Amniotic stem cell (primary cell): Measurements from ENCODE around the gene VPS50.
"Not testable (repeated sequence)": the region's sequence is repeated elsewhere in the genome, so short reads cannot be mapped to it uniquely, and the experiment has no call there.

ENCODE experiments used
- DNase-seq: peaks from one replicate; lab custom pipeline; 2025; lab: John Stamatoyannopoulos, UW

The VPS50 gene

DNA sequence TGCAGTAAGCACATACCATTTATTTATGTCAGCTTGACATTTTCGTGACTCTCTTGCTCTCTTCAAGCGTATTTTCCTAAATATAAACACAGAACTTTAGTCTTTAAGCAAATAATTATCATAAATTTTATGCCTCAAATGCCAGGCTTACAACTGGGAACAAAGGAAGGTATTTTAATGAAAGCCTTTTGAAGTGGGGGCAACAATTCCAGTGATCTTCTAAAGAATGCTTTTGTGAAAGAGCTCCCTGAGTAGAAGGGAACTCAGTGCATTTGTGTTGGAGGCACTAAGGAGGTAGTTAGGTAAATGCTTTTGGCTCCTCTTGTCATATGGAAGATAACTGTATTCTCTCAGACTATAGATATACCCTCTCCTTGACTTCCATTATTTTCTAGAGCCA, 104.9 kb downstream of the VPS50 start:
- DNase-seq: no peak

DNA sequence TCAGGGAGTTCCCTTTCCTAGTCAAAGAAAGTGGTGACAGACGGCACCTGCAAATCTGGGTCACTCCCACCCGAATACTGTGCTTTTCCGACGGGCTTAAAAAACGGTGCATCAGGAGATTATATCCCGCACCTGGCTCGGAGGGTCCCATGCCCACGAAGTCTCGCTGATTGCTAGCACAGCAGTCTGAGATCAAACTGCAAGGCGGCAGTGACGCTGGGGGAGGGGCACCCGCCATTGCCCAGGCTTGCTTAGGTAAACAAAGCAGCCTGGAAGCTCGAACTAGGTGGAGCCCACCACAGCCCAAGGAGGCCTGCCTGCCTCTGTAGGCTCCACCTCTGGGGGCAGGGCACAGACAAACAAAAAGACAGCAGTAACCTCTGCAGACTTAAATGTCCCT, 110.0 kb downstream of the VPS50 start:
- DNase-seq: not testable (repeated sequence)

GRCh38 chr7:93350338-93350737, 118.2 kb downstream of the VPS50 start:
- no peak for DNase-seq

GRCh38 chr7:93352881-93353280, 120.7 kb downstream of the VPS50 start:
- no peak for DNase-seq

DNA sequence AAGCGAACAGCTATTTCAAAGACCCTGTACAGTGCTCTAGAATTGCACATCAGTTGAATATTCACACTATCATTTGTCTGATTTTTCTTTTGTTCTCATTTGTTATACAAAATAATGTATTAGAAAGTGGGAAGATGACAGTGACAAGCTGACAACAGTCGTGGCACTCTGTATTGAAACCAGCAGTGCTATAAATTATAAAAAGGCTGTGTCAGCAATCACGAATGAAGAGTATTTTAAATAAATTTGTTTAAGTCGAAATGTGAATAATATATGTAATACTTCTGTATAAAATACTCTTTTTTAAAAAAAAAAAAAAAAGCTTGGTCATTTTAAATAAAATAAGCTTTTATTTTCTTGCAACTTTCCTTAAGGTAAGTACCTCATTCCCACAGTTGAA, 122.6 kb downstream of the VPS50 start:
- DNase-seq: no peak

- no peak for DNase-seq
These were observed 127.5 kb downstream of the VPS50 start for GRCh38 chr7:93359520-93360198.

- no peak for DNase-seq
These were observed 129.7 kb downstream of the VPS50 start for GRCh38 chr7:93361853-93362252.

- DNase-seq: no peak
These were observed 132.6 kb downstream of the VPS50 start for GRCh38 chr7:93364806-93365205.

DNA sequence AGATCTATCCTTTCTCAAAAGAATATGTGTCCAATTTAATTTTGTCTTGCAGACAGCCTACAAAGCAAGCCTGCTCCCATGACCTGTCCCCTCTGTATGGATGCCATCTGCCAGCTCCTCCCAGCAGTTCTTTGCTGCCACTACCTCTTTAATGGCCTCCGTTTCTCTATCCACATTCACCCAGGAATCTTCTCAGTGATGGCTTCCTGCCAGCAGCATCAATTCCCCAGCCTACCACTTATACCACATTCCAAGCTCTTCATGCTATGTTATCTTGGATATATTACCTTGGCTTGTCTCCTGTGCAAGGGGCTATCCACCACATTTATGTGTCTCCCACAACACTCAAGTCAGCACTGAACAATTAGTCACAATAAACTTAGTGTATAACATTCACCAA, 133.2 kb downstream of the VPS50 start:
- no peak for DNase-seq

GRCh38 chr7:93366816-93367215, 134.7 kb downstream of the VPS50 start:
- DNase-seq: no peak

DNA sequence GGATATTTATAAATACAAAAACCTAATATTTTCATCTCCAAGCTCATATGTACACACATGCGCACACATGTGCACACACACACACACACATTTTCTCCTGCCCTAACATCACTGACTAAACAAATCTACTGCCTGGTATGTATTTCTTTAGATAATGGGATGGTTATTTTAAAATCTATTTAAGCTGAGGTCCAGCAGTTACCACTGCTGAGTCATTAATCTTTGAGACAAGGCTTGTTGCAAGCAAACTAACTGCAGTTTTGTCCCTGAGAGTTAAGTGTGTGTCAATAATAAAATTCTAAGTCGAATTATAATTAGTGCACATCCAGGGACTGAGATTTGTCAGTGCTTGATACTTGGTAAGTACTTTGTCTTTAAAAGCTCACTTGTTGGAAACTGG, 135.1 kb downstream of the VPS50 start:
- DNase-seq: no peak

DNA sequence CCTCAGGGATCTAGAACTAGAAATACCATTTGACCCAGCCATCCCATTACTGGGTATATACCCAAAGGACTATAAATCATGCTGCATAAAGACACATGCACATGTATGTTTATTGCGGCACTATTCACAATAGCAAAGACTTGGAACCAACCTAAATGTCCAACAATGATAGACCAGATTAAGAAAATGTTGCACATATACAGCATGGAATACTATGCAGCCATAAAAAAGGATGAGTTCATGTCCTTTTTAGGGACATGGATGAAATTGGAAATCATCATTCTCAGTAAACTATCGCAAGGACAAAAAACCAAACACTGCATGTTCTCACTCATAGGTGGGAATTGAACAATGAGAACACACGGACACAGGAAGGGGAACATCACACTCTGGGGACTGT, 138.8 kb downstream of the VPS50 start:
- not testable (repeated sequence) for DNase-seq

DNA sequence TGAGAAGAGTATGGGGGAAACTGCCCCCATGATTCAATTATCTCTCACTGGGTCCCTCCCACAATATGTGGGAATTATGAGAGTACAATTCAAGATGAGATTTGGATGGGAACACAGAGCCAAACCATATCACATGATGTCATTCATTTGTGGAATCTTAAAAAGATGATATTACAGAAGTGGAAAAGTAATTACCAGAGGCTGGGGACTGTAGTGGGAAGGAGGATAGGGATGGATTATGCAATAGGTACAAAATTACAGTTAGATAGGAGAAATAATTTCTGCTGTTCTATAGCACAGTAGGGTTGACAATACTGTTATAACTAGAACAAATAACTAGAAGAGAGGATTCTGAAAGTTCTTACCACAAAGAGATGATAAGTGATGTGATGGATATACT, 141.4 kb downstream of the VPS50 start:
- no peak for DNase-seq

GRCh38 chr7:93374345-93374940, 142.3 kb downstream of the VPS50 start:
- DNase-seq: no peak

DNA sequence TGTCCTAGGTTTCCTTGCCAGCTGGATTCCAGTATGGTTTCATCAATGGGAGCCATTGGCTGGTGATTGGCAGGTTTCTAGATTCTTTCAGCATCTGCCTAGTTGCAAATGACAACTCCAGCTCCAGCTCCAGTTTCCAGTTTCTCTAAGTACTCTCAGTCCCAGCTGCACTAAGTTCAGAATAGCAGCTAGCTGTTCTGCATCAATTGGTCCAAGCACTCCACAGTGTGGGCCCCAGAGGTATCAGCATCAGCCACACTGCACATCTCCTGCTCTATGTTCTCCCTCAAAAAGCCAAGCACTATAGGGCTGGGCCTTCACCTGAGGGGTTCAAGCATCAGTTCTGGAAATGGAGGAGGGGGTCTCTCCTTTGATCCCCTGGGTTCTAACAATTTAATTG, 143.4 kb downstream of the VPS50 start:
- no peak for DNase-seq

GRCh38 chr7:93378131-93378760, 146.1 kb downstream of the VPS50 start:
- no peak for DNase-seq

DNA sequence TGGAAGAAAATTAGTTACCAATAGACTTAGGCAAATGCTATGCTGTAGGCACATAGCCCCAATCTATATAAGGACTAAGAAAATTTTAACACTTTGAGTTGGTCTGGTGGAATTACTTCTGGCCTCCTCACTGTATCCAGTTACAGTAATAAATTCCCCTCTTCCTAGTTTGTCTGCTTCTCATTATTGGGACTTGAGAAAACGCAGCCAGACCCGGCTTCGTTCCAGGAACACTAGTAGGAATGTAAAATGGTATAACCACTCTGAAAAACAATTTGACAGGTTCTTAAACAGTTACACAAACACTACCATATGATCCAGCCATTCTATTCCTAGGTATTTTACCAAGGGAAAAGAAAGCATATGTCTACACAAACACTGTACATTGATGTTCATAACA, 150.2 kb downstream of the VPS50 start:
- no peak for DNase-seq

DNA sequence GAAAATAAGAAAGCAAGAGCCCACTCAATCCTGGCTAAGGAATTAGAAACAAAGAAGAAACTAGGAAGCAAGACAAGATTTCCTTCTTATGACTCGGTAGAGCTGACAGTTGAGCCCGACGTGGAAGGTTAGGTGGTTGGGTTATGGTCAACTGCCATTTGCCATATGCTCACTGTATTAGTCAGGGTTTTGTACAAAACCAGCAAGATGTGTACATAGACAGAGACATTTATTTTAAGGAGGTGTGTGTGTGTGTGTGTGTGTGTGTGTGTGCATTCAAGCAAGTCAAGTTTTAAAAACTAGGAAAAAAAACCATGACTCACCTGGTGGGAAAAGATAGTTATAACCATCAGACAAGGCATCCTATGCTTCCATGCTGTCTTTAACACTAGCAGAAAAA, 158.5 kb downstream of the VPS50 start:
- DNase-seq: no peak

DNA sequence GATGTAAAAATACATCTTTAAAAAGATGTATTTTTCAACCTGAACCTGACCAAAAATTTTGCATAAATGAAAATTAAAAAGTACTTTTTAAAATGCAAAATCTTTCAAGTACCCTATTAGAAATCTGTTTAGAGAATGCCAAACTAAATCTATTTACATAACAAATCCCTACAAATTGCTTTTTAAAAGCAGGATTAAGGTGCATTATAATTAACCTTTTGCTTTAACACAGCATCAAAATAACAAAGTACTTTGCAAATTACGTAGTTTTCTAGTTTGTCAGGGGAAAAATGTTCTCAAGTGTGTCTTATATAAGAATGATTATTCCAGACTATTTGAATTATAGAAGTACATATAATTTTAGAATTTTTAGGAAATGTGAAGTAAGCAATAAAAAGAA, 160.8 kb downstream of the VPS50 start:
- DNase-seq: no peak

GRCh38 chr7:93399642-93400041, 167.5 kb downstream of the VPS50 start:
- no peak for DNase-seq

DNA sequence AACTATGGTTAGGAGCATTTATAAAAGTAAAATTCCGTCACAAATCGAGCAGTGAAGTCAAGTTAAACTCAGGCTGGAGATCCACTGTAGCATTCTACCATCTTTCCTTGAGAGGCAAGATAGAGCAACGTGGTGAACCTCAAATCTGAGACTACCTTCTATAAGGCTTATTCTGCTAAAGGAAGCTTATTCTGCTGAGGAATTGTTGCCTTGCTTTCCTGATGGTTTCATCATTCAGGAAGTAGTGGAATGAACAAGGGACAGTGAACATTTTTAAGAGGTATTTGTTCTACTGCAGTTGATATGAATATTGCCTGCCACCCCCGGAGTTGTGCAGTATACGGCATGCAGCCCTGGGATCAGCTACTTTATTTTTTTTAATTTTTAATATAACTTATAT, 170.8 kb downstream of the VPS50 start:
- no peak for DNase-seq

DNA sequence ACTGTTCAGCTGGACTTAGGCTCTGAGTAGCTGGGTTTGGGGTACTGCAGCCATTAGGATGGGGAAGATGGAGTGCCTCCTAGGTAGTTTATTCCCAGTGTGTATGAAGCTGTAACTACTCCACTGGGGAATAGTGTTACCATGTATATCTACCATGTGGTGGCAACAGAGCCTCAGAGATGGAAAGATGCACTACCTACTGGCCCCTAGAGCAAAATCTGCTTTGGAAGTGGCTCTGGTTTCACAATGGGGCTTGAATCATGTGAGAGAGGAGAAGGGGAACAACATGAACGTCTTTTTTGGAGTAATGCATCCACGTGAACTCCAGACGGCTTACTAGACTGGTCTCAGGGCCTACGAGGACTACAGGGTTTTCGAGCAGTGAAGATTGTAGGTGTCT, 175.1 kb downstream of the VPS50 start:
- DNase-seq: no peak

- DNase-seq: no peak
These were observed 177.2 kb downstream of the VPS50 start for GRCh38 chr7:93409324-93409723.
